GM18498 (cell line): Measurements from ENCODE around the gene TMTC4.
"Not testable (repeated sequence)": the region's sequence is repeated elsewhere in the genome, so short reads cannot be mapped to it uniquely, and the experiment has no call there.

Experiments used
- ATAC-seq: cut with Tn5 transposase; IDR thresholded peaks from one replicate; pipeline ENCODE4 v1.9.1; 2021; ENCODE audit warnings: mild to moderate bottlenecking, moderate library complexity; ENCODE audit not compliant: unreplicated experiment

Gene TMTC4

DNA sequence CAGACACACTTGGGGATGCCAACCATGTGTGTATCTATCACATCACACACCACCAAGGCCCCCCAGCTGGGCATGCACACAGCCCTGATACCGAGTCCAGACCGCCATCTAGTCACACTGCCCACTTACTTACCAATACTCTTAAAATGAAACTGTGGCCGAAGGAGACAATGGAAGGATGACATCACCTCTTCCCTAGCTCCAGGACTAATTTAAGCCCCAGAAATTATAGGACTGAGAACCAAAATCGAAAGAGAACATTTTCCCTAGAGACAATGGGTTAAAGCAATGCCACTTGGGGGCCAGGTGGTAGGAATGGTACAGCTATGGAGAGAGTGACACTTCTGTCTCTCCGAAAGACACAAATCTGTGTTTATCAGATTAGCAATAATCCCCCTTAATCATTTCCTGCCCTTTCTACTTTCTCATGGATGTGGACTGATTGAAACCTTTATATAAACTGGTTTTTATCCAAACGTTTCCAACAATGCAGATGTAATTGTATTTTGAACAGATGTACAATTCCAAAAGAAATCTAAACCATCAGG, 85.3 kb downstream of the TMTC4 start:
- no peak for ATAC-seq

- peak; percentile 99 for ATAC-seq
Measured at GRCh38 chr13:100588331-100589177, 86.0 kb downstream of the TMTC4 start, which contains the start of gene GGACT. TSS of gene GGACT (minus strand) at chr13:100588789. CDS start at chr13:100532591, 56,198 bp downstream.

DNA sequence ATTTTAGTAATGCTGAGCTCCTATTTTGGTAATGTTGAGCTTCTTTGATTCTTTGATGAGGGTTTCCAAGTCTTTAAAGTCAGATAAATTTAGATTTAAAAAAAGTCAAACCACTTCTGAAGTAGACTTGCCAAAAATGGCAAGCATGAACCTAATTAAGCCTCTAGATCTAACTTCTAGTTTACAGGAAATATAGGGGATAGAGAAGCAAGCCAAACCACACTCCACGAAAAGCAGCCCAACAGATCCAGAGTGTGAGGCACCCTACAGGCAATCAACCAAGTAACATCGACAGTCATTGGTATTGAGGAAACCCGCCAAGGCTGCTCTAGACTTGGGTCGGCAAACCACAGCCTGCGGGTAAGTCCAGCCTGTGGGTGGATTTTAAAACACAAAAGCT, 89.7 kb downstream of the TMTC4 start:
- no peak for ATAC-seq

- no peak for ATAC-seq
Measured at GRCh38 chr13:100581504-100581903, 93.1 kb downstream of the TMTC4 start.

DNA sequence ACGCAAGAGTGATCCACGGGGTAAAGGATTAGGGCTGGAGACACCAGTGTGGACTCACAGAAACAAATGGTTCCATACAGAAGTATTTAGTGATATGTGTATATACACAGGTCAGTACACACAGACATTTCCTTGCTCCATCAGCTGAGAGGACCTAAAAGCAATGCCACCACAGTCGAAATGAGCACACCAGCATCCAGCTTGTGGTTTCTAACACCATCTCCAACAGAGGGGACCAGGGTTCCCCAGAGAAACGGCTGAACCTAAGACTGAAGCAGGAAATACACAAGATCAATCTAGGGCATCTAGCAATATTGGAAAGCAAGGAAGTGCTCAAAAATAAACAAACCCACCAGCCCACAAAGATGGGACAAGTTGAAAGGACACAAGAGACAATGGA, 93.6 kb downstream of the TMTC4 start:
- no peak for ATAC-seq

GRCh38 chr13:100580045-100580444, 94.5 kb downstream of the TMTC4 start:
- ATAC-seq = no peak

DNA sequence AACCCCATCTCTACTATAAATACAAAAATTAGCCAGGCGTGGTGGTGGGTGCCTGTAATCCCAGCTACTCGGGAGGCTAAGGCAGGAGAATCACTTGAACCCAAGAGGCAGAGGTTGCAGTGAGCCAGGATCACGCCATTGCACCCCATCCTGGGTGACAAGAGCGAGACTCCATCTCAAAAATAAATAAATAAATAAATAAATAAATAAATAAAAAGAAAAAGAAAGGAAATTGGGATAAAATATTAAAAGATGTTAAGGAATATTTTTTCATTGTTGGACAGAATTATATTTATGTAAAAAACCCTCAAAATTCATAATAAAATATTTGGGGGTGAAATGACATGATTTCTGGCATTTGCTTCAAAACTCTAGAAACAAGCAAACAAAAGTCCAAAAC, 97.4 kb downstream of the TMTC4 start:
- ATAC-seq = not testable (repeated sequence)

GRCh38 chr13:100573121-100573520, 101.5 kb downstream of the TMTC4 start:
- peak; percentile 93 for ATAC-seq

DNA sequence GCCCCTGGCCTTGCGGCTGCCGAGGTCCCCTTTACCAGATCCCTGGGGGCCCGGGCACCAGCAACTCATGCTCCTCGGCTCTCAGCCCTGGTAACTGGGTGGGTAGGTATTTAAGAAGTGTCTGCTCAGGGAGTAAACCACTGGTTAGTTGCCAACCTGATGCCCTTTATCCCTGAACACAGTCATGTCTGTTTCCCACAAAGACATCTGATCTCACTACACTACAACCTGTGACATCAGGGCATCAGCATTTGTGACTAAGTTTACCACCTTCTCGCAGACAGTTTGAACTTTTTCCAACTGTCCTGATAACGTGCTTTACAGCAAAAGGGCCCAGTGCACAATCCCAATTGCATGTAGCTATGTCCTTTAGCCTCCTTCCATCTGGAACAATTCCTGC, 108.1 kb downstream of the TMTC4 start:
- ATAC-seq = no peak

- ATAC-seq = no peak
Measured at GRCh38 chr13:100565286-100565685, 109.3 kb downstream of the TMTC4 start.

DNA sequence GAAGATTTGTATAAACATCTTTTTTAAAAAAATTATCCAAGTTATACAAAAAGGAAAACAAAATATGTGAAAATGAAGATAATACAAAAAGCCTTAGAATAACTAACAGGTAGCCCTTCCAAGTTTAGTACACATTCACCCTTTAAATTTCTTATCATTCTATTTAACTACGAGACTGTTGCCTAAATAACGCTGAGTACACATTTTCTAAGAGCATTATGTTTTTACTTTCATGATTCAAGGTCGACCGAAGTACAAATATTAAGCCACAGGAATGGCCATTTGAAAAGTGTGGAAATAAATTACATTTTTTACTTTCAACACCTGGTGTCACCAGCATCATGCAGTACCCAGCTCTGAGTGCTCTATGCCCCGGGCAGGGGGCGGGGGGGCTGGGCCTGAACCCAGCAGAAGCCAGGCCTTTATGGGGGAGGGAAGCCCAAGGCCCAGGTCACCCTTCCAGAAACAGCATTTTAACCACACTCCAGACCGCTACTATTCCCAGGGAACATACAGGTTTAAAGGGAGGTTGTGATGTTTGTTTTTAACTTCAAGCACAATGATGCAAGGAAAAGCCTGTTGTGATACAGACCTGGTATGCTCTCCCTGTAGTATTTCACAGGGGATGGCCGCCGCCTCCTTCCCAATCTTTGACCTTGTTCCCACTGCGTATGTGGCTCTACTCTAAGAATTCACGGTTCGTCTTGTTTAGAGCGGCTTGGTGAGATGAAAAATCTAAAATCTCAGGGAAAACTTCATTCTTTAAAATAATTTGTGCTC, 110.0 kb downstream of the TMTC4 start:
- no peak for ATAC-seq

GRCh38 chr13:100563779-100564178, 110.8 kb downstream of the TMTC4 start:
- no peak for ATAC-seq

DNA sequence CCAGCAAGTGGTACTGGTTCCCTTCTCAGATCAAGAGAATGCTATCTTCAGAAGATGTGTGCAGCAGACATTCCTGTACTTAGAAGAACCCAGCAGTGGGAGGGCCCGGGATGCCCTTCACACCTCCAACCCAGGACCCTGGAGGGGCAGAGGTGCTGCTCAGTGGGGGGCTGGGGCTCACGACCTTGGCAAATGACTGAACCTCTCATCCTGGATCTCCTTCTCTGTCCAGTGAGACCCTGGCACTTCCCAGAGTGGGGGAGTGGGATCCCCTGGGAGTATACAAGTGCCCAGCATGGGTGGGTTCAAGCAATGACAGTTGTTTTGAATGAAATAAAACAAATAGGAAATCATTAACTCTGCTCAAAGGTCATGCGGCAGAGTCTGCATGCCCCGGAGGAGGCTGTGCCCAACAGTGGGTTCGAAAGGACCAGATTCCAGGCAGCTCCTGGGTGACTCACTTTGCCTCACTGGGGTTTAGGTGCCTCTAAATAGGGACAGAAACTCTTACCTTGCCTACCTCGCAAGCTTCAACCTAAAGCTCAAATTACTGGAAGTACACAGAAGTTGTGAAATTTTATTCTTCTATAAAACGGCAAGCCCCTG, 112.9 kb downstream of the TMTC4 start:
- no peak for ATAC-seq

DNA sequence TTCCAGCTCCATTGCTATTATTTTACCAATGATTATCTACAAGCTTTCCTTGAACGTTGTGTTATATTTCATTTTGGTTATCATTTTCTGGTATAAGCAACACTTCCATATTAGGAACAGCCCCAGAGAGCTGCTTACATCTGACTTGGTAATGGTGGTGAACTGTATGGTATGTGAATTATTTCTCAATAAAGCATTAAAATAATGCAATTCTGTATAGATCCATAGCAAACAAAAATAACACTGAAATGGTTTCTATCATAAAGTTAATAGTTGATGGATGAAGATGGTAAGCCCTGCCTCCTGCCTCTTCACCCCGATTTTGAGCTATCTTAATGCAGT, 113.5 kb downstream of the TMTC4 start:
- no peak for ATAC-seq

- no peak for ATAC-seq
Measured at GRCh38 chr13:100560498-100561157, 114.0 kb downstream of the TMTC4 start.

GRCh38 chr13:100559886-100560285, 114.7 kb downstream of the TMTC4 start:
- ATAC-seq = no peak
